Bronchial epithelial cell (primary cell): Measurements from ENCODE around the gene CENPV. TPM values are rescaled to one million over a fixed set of nuclear protein-coding genes. Genes with fewer than 3 reads are reported as not detected.

Experiments
- DNase-seq: peaks from one replicate; pipeline ENCODE4 v3.0.0-alpha.2; 2010; ENCODE audit warnings: low read depth
- FAIRE-seq: peaks from 2 replicates; lab custom pipeline; 2011; peaks lifted over from hg19 to GRCh38; lab: Jason Lieb, UNC
- H3K27me3 ChIP-seq: 2 replicates; pipeline ENCODE4 v1.5.1; 2011; ENCODE audit warnings: low read length; ENCODE audit not compliant: control insufficient read depth, insufficient read depth
- H3K36me3 ChIP-seq: 2 replicates; pipeline ENCODE4 v1.5.1; 2011; ENCODE audit warnings: low read length; ENCODE audit not compliant: control insufficient read depth, insufficient read depth
- H3K4me3 ChIP-seq: 2 replicates; pipeline ENCODE4 v1.5.1; 2011; ENCODE audit warnings: mild to moderate bottlenecking, low read depth, low read length, control low read depth
- total RNA-seq: library from RNA; depleted of rRNA; stranded (reverse); fragments of >200 nt; gene quantifications from 2 replicates; pipeline ENCODE4 v1.2.1, GENCODE V29; 2014
- TF ChIP-seq, protein P1 (sequence below): IDR thresholded peaks from 2 replicates; pipeline ENCODE4 v1.5.1; 2011; ENCODE audit warnings: mild to moderate bottlenecking, moderate library complexity, low read length, control low read depth, inconsistent platforms; ENCODE audit not compliant: insufficient read depth, severe bottlenecking

Gene CENPV
- total RNA-seq, 1 donor from 2014 or later, result 17.4 TPM

GRCh38 chr17:16379654-16380053 is 26.4 kb upstream of the CENPV start:
- TF ChIP-seq, protein P1, sequence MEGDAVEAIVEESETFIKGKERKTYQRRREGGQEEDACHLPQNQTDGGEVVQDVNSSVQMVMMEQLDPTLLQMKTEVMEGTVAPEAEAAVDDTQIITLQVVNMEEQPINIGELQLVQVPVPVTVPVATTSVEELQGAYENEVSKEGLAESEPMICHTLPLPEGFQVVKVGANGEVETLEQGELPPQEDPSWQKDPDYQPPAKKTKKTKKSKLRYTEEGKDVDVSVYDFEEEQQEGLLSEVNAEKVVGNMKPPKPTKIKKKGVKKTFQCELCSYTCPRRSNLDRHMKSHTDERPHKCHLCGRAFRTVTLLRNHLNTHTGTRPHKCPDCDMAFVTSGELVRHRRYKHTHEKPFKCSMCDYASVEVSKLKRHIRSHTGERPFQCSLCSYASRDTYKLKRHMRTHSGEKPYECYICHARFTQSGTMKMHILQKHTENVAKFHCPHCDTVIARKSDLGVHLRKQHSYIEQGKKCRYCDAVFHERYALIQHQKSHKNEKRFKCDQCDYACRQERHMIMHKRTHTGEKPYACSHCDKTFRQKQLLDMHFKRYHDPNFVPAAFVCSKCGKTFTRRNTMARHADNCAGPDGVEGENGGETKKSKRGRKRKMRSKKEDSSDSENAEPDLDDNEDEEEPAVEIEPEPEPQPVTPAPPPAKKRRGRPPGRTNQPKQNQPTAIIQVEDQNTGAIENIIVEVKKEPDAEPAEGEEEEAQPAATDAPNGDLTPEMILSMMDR, result no peak
- FAIRE-seq, result no peak
- Histone ChIP-seq H3K27me3 (no peaks in the 10 kb centered on the region), H3K4me3 (no peak overlapping the region), H3K36me3 (peaks cover 1% of the 10 kb centered on the region)
- no peak for DNase-seq

GRCh38 chr17:16378636-16379282 is 25.5 kb upstream of the CENPV start:
- H3K36me3 ChIP-seq, result peaks cover 1% of the 10 kb centered on the region
- peak; percentile 96 for DNase-seq
- FAIRE-seq, result peak; percentile 80
- TF ChIP-seq, protein P1, result no peak
- no peak overlapping the region for H3K4me3 ChIP-seq
- H3K27me3 ChIP-seq, result no peaks in the 10 kb centered on the region

GRCh38 chr17:16377941-16378341 is 24.7 kb upstream of the CENPV start:
- FAIRE-seq (no peak), DNase-seq (peak; percentile 92)
- Histone ChIP-seq H3K36me3 (peaks cover 1% of the 10 kb centered on the region), H3K4me3 (no peak overlapping the region), H3K27me3 (no peaks in the 10 kb centered on the region)
- TF ChIP-seq, protein P1, result no peak

DNA sequence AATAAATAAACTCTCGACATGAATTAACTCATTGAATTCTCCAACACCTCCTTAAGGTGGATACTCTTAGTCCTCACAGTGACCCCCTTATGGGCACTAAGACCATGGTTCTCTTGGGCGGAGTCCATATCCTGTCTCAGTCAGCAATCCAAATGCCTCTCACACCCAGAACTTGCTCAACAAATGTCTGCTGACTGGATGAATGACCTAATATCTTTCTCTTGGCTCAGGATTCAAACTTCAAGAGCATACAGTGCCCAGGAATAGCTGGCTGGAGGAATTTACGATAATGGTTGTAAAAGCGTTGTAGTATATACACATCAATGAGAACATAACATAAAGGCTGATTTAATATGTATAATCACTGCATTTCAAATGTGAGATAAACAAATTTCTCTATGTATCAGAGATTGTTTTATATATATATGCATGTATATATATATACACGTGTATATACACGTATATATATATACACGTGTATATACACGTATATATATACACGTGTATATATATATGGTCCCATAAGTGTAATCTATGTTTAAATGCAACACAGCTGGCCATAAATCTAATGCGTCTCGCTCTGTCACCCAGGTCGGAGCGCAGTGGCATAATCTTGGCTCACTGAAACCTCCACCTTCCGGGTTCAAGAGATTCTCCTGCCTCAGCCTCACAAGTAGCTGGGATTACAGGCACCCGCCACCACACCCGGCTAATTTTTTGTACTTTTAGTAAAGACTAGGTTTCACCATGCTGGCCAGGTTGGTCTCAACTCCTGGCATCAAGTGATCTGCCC is 21.1 kb upstream of the CENPV start:
- FAIRE-seq, result no peak
- H3K27me3 ChIP-seq, result no peaks in the 10 kb centered on the region
- H3K36me3 ChIP-seq, result no peaks in the 10 kb centered on the region
- DNase-seq, result peak; percentile 86
- TF ChIP-seq, protein P1, result no peak
- no peak overlapping the region for H3K4me3 ChIP-seq

DNA sequence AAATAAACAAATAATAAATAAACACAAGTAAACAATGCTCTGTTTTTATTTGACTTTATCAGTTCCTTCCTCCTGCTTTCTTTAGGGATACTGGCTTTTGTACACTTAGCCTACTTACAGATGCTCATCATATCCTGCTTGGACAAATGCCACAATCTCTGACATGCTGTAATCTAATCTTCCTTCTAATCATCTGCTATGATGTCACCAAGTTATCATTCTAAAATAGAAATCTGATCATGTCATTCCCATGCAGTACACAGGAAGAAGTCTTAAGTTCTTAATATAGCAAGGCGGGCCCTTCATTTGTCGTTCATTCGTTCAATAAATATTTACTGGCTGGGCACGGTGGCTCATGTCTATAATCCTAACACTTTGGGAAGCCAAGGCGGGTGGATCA is 18.5 kb upstream of the CENPV start:
- no peaks in the 10 kb centered on the region for H3K27me3 ChIP-seq
- DNase-seq (peak; percentile 94), FAIRE-seq (no peak)
- H3K4me3 ChIP-seq, result no peak overlapping the region
- TF ChIP-seq, protein P1, result no peak
- H3K36me3 ChIP-seq, result no peaks in the 10 kb centered on the region
